Activated CD4-positive, alpha-beta T cell treated with anti-CD3 and anti-CD28 coated beads, Interleukin-2, amount 50 U/mL, for 4 hours (primary cell): ENCODE results near the gene KIFC3.
"Not testable (repeated sequence)": the region's sequence is repeated elsewhere in the genome, so short reads cannot be mapped to it uniquely, and the experiment has no call there.

Experiments used
- DNase-seq, 2 experiments: peaks; one replicate each; pipeline ENCODE4 v3.0.0-alpha.2; 2020

KIFC3 gene

DNA sequence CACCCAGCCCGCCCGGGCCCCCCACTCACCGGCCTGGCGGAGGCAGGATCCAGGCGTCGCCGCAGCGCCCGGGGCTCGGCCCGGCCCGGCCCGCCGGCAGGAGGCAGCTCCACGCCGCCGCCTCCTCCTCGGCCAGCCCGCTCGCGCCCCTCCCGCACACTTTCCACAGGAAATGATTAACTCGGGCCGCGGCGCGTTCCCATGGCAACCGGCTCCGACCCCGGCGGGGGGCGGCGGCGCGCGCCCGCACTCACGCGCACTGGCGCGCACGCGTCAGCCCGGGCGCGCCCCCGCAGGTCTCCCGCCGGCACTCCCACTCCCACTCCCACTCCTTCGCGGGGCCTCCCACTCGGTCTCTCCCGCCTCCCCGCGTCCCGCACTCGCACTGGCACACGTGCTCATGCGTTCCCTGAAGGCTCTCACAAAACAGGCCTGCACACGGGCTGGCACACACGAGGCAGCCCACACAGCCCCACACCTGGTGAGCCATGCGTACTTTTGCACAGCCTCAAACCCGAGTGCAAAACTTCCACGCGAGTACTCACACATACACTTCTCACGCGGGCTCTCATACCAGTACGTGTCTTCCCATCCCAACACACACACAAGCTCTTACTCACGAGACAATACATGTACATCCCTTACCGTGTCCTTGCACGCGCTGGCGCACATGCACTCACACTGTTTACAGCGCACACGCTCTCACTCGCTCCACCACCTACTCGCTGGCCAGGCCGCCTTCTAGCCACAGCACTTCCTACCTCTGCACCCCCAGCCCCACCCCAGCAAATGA lies at the start of gene KIFC3:
TSS of gene KIFC3 (minus strand) at position 151 of the 793 bp plus-strand sequence. CDS start 4,248 bp downstream, outside the sequence.
- peak; percentile 54 to 68 for DNase-seq

DNA sequence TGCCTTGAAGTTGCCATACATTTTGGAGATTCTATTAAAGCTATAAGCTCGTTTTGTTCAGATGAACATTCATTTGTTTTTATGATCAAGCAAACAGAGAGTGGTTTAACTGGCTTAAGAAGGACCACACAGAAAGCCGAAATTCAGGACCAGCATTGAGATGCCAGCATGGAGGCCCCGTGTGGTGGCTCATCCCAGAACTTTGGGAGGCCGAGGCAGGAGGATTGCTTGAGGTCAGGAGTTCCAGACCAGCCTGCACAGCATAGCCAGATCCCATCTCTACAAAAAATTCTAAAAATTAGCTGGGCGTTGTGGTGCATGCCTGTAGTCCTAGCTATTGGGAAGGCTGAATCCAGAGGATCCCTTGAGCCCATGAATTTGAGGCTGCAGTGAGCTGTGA lies 45.9 kb upstream of the KIFC3 start:
- DNase-seq: no peak

DNA sequence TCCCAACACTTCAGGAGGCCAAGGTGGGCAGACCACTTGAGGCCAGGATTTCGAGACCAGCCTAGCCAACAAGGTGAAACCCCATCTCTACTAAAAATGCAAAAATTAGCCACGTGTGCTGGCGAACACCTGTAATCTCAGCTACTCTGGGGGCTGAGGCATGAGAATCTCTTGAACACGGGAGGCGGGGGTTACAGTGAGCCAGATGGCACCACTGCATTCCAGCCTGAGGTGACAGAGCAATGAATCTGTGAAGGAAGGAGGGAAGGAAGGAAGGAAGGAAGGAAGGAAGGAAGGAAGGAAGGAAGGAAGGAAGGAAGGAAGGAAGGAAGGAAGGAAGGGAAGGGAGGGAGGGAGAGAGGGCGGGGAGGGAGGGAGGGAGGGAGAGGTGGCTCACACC lies 44.6 kb upstream of the KIFC3 start:
- not testable (repeated sequence) for DNase-seq

DNA sequence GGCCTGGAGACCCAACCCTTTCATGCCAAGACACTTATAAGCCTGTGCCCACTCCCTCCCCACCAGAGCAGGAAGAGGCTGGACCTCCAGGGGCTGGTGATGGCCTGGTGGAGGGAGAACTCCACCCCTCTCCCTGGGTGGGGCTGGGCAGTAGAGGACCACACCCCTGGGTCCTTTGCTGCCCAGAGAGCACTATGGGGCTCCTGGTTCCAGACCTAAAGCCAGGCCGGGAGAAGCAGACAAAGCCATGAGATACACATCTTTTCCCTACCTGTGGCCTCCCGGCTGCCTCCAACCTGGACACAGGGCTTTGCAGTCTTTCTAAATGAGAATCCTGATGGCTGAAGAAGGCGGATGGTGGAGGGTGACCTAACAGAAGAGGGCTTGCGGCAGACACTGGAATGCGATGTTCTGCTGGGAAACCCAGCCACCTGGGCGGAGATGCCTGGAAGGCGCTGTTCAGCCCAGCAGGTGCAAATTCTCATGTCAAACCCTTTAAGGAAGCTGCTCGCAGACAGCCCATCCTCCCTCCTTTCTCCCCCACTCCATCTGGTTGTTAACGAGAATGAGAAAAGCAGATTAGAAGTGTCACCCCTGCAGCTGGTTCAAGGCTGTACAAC lies 43.9 kb upstream of the KIFC3 start:
- no peak for DNase-seq

DNA sequence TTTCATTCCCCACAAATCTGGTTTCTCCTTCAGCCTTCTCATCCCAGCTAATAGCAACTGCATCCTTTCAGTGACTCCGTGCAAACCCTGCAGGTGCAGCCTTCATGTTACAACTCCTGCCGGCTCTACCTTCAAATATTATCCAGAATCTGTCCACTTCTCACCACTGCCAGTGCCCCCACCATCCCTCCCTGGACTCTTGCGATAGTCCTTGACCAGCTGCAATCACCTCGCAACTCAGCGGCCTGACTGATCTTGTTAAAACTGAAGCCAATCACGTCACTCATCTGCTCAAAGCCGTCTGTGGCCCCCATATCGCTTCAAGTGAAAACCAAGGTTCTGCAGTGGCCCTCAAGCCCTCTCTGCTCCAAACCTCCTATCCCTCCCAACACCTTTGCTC lies 42.8 kb upstream of the KIFC3 start:
- no peak for DNase-seq

DNA sequence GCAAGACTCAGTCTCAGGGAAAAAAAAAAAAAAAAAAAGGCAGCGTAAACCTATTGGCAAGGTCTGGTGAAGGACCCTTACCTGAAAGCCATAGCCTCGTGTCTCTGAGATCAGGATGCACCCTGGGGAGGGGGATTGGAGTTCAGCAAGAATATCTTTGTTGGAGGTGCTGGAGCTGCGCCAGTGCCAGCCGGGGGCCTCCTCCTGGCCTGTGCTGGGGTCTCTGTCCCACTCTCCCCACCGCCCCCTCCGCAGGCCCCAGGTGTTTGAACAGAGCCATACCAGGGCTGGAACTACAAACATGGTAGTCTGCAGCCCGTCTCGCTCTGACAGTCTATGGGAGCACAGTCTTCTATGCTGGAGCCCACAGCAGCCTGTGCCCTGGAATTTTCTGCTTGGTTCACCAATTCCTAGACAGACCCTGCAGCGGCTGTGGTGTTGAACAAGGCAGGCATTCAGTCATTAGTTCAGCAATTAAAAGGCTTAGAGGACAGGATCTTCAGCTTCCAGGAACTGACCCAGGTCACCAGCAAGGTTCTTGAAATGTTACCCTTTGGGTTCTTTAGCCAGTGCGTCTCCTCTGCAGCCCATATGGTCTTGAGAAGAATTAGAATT lies 42.2 kb upstream of the KIFC3 start:
- DNase-seq: no peak

- DNase-seq: no peak
Measured at GRCh38 chr16:57843400-57843799, 41.1 kb upstream of the KIFC3 start.

DNA sequence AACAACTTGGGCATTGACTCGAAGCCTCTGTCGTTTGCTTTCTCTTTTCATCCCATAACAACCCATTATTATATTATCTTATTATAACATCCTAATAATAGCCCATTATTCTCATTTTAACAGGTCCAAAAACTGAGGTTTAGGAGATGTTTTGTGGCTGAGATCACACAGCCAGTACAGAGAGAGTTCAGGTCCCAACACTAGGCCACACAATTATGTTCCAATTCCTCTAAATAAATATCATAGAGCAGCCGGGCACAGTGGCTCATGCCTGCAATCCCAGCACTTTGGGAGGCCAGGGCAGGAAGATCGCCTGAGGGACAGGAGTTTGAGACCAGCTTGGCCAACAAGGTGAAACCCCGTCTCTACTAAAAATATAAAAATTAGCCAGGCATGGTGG lies 40.3 kb upstream of the KIFC3 start:
- no peak for DNase-seq

DNA sequence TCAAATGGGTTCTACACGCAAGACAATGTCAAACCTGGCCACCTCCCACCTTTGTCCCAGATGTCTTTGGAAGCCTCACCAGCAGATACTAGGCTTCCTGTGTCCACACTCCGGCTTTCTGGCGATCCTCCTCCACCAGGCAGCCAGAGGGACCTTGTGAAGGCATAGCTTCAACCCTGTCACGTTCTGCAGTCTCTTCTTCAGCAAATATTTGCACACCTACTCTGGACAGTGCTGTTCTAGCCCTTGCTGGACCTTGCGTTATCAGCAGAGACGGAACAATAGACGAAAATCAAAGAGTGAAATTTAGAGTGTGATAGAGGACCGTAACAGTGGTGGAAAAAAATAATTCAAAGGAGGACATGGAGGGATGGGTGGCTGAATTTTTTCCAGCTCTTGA lies 38.5 kb upstream of the KIFC3 start:
- DNase-seq: no peak

GRCh38 chr16:57838161-57838560 lies 35.9 kb upstream of the KIFC3 start:
- DNase-seq: no peak

GRCh38 chr16:57837305-57838125 lies 35.2 kb upstream of the KIFC3 start:
- DNase-seq: no peak

GRCh38 chr16:57835439-57835838 lies 33.1 kb upstream of the KIFC3 start:
- DNase-seq: not testable (repeated sequence)

GRCh38 chr16:57834936-57835335 lies 32.6 kb upstream of the KIFC3 start:
- DNase-seq: no peak

GRCh38 chr16:57830890-57831484 lies 28.7 kb upstream of the KIFC3 start:
- DNase-seq: no peak

DNA sequence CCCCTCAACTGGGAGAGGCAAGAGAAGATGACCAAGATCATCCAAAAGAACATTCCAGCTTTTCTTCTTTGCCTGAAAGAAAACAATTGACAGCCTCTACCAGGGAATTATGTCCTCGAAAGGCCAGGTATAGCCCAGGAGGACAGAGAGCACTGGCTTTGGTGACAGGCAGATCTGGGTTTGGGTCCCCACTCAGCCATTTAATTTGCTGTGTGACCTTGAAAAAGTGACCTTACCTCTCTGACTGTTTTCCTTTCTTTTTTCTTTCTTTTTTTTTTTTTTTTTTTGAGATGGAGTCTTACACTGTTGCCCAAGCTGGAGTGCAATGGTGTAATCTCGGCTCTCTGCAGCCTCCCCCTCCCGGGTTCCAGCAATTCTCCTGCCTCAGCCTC lies 27.7 kb upstream of the KIFC3 start:
- no peak for DNase-seq

DNA sequence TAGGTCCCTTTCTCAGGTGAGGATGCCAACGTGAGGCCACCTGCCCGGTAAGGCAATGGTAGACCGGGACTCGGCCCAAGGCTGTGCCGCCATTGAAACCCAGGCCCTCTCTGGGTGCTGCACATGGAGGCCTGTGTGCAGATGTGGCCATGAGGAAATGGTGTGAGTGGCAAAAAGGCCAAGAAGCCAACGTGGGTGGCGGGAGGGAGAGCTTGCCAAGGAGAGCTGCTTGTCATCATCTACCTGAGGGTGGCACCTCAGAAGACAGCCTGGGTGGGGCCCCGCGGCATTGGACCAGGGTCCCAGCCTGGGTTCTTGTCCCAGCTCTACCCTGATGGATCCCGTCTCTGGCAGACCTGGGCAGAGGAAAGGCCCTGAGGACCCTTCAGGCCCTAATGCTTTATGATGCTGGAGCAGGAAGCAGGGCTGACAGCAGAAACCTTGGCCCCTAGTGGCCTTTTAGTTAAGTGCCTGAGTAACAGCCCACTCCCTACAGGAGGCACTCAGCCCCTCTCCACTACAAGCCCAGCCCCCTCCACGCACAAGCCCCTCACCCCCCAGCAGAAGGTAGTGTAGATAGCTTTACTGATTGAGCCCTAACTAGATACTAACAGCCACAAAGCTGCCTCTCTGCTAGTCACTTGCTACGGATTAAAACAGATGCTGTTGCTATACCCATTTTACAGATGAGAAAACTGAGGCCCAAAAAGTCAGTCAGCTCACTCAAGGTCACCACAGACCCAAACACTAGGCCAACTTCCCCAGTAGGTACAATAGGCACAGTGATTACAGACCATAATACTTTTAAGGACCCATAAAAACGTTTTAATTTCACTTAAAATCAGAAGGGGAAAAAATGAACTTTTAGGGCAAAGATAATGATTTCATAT lies 26.2 kb upstream of the KIFC3 start:
- no peak for DNase-seq

- DNase-seq: no peak
Measured at GRCh38 chr16:57826706-57827625, 24.7 kb upstream of the KIFC3 start.

- no peak for DNase-seq
Measured at GRCh38 chr16:57826052-57826451, 23.8 kb upstream of the KIFC3 start.

- no peak for DNase-seq
Measured at GRCh38 chr16:57825298-57826044, 23.2 kb upstream of the KIFC3 start.

DNA sequence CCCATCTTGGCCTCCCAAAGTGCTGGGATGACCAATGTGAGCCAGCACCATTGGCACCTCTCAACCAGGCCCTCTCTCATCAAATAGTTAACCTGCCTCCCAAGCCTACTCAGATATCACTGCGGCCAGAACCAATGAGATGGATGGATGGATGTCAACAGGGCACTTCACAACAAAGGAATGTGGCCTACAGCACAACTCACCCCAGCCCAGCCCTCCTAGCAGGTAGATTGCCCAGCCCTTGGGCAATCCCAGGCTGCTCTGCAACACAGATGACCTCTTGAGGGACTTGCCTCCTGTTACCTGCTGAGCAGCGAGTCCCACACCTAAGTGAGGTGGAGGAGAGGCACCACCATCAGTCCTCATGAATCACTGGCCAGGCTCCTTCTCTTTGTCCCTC lies 22.6 kb upstream of the KIFC3 start:
- no peak for DNase-seq
